GM19351 (cell line): ENCODE measurements around the gene MTA1.

Source experiments
- ATAC-seq: cut with Tn5 transposase; IDR thresholded peaks from one replicate; pipeline ENCODE4 v1.9.1; 2021; ENCODE audit warnings: mild to moderate bottlenecking, moderate library complexity; ENCODE audit not compliant: unreplicated experiment

MTA1 gene

DNA sequence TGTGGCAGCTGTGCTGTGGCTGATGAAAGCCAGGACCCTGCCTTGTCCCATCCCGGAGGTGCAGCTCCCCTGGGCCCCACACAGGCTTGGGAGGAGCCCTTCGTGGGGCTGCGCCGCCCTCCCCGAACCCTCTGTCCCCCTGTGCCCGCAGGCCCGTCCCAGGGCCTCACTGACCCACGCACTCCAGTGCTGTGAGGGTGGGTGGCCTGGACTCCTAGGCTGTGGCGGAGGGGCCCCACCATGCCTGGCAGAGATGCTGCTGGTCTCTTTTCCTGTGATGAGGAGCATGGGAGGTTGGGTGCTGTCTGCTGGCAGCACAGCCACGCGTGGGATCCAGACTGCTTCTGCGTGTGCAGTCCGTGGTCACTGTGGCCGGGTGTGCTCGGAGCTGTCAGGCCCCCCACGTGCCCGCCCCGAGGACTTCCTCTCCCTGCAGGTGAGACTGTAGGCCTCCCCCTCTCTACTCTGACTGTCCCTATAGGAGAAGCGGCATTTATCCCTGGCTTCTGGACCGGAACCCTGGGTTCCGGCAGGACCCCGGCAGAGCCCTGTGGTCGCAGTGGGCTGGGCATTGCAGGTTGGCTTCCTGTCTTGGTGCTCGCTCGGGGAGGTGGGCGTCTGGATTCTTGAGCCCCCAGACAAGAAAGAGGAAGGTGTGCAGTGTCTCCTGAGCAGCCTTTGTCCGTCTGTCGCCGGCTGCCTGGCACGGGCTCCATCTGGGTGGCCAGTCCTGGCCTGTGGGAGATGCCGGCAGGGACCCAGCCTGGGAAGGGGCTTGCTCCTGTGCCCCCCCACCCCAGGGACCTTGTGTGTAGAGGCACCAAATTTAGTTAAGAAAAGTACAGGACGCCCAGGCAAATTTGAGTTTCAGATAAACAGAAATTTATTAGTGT lies 2.3 kb downstream of the MTA1 start:
- no peak for ATAC-seq

DNA sequence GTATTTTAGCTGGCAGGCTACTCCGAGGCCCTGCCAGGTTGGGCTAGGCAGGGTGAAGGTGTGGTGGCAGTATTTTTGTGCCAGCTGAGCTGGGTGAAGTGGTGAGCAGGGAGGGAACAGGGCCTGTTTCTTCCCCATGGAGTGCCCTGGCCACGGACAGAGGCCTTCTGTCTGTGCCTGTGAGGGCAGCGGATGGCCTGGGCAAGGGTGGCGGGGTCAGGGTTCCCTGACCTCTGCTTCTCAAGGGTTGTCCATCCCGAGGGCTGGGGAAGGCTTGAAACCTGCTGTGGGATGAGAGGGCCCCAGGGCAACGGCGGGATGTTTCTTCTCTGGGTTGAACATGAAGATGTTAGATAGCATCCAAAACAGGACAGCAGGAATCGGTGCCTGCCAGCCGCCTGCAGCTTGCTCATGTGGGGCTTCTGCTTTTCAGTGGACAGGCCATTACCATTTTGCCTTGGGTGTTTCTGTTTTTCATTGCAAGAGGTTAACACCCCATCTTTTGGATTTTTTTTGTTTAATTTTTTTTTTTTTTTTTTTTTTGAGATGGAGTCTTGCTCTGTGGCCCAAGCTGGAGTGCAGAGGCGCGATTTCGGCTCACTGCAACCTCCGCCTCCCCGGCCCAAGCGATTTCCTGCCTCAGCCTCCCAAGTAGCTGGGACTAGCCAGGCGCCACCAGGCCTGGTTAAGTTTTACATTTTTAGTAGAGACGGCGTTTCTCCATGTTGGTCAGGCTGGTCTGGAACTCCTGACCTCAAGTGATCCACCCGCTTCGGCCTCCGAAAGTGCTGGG lies 3.3 kb downstream of the MTA1 start:
- no peak for ATAC-seq

- ATAC-seq: no peak
These were observed 4.0 kb downstream of the MTA1 start for GRCh38 chr14:105423488-105424195.

- ATAC-seq: no peak
These were observed 5.2 kb downstream of the MTA1 start for GRCh38 chr14:105424861-105425260.

- no peak for ATAC-seq
These were observed 6.2 kb downstream of the MTA1 start for GRCh38 chr14:105425823-105426247.

GRCh38 chr14:105426416-105427130 lies 6.9 kb downstream of the MTA1 start:
- no peak for ATAC-seq

GRCh38 chr14:105427412-105427811 lies 7.8 kb downstream of the MTA1 start:
- no peak for ATAC-seq

- no peak for ATAC-seq
These were observed 8.4 kb downstream of the MTA1 start for GRCh38 chr14:105427936-105428485.

DNA sequence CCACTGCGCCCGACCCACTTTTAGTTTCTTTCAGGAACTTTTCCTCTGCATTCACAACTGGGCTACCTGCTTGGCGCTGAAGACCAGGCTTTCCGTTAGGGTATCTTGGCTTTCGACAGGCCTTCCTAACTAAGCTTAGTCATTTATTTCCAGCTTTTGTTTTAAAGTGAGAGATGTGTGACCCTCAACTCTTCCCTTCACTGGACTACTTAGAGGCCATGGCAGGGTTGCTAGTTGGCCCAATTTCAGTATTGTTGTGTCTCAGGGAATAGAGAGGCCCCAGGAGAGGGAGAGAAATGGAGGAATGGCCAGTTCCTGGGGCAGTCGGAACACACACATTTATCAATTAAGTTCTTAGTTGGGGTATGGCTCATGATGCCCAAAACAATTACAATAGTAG lies 10.4 kb downstream of the MTA1 start:
- no peak for ATAC-seq

- ATAC-seq: no peak
These were observed 10.9 kb downstream of the MTA1 start for GRCh38 chr14:105430565-105430964.

DNA sequence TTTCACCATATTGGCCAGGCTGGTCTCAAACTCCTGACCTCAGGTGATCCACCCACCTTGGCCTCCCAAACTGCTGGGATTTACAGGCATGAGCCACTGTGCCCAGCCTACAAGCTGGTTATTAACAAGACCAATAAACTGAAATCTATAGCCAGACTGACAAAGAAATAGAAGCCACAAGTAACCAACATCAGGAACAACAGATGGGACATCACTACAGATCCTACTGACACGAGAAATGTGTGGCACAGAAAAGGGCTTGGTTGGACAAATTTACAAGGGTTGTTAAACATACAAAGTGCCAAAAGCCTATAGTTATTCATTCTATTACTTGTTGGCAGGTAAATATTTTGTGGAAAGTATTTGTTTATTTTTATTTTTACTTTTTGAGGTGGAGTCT lies 11.6 kb downstream of the MTA1 start:
- no peak for ATAC-seq

DNA sequence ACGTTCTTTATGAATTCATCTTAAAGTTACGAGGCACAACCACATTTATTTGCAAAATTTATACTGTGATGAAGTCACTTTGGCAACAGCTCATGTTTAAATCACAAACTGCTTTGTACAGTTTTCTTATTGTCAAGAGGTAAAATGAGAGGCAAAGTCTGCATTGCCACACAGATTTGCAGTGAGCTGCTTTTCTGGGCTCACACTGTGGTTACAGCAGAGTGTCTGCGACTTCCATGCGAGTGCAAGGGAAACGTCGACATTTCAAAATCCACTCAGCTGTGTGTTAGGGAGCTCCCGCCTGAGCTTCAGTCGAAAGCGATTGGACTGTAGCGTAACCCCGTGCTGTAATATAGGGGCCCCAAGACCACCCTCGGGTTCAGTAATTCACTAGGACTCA lies 13.0 kb downstream of the MTA1 start:
- ATAC-seq: no peak

DNA sequence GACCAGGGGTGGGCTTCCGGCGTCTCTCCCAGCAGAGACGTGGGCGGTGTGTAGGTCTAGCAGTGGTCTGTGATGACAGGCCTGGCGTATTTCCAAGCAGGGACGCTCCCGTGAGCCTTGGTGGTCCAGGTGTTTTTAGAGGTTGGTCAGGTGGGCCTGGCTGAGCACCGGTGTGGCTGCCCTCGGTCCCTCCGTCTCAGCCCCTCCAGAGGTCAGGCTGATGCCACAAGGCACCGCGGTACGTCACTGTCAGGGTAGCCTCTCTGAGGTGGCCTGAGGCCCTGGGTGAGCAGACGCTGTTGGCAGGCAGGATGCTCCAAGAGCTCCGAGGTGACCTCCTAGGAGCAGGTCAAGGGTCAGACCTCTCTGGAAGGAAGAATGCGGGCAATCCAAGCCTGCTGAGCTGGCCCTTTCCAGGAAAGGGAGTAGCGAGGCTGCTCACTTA lies 13.6 kb downstream of the MTA1 start:
- ATAC-seq: no peak

DNA sequence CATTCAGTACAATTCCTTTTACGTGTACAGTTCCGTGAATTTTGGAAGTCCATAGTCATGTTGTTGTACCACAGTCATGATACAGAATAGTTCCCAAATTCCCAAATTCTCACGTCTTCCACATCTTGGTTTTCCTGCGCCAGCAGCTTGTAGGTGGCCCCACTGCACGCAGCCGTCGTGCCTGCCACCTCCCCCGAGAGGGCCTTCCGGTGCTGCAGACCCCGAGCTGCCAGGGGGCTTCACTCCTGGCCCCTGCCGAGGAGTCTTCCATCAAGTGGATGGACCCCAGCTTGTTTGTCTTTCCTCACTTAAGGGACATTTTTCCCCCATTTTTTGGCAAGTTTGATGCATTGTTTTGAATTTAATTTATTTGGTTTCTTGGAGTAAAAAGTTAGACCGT lies 16.8 kb downstream of the MTA1 start:
- no peak for ATAC-seq

DNA sequence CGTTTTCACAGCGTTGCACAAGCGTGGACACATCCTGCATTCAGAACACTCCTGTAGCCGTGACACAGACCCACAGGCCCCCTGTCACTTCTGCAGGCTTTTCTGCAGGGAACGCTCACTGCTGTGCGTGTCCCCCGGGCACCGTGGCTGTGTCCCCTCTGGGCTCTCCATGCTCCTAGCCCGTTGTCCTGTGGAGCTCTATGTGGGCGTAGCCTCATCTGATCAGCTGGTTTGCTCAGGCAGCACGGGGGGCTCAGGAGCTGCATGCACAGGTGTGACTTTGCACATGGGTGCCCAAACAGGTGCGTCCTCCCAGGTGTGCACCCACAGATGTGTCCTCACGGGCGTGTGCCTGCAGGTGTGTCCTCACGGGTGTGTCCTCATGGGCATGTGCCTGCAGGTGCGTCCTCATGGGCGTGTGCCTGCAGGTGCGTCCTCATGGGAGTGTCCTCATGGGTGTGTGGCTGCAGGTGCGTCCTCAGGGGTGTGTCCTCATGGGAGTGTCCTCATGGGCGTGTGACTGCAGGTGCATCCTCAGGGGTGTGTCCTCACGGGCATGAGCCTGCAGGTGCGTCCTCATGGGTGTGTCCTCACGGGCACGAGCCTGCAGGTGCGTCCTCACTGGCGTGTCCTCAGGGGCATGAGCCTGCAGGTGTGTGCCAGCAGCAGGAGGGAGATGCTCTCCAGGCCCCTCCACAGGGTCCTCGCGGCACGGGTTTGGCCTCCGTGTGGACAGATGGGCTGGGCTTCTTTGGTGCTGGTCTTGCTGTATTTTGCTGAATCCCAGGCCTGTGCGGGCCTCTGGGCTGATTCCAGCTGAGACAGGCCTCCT lies 17.5 kb downstream of the MTA1 start:
- ATAC-seq: no peak

DNA sequence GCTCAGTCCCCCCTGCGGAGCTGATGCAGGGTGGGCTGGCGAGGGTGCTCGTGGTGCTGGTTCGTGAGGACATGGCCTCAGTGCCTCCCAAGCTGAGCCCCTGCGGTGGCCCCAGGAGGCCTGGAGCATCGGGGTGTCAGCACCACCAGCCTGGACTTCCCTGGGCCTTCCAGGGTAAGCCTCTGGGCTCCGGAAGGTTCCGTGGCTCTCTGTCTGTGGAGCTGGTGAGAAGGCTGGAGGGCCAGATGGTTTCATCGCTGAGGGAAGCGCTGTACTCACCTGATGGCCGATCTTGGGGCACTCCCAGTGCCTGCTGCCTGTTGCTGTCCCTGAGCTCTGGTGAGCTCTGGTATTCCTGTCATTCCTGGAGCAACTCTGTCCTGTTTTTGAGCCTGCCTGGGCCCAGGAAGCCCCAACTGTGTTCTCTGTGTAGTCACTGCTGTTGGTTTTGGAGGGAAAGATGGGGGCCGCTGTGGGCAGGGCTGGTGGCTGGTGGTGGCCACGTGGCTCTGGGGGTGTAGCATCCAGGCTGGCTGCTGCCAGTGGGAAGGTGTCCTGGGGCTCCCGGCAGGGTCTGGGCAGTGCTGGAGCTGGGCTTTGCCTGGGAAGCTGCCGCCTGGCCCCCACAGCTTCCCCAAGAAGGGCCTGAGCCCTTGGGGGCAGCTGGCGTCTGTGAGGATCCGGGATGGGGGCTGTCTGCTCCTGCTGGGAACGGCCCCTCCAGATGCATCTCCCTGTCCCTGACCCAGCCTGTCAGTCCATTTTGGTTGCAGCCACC lies 18.3 kb downstream of the MTA1 start:
- no peak for ATAC-seq

DNA sequence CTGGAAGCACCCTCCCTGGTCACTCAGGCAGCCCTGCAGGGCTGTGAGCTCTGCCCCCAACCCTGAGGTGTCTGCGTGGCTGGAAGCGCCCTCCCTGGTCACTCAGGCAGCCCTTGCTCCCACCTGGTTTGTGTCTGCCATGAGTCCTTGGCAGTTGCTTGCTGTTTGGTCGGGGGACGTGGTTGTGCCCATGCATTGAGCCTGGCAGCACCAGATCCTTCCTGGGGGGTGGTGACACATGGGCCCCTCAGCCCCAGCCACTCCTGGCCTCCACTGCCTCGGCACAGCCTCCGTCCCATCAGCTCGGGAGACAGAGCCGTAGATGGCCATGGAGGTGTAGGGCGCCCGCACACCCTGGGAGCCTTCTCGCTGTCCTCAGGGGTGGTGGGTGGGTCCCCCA lies 19.6 kb downstream of the MTA1 start:
- ATAC-seq: no peak

DNA sequence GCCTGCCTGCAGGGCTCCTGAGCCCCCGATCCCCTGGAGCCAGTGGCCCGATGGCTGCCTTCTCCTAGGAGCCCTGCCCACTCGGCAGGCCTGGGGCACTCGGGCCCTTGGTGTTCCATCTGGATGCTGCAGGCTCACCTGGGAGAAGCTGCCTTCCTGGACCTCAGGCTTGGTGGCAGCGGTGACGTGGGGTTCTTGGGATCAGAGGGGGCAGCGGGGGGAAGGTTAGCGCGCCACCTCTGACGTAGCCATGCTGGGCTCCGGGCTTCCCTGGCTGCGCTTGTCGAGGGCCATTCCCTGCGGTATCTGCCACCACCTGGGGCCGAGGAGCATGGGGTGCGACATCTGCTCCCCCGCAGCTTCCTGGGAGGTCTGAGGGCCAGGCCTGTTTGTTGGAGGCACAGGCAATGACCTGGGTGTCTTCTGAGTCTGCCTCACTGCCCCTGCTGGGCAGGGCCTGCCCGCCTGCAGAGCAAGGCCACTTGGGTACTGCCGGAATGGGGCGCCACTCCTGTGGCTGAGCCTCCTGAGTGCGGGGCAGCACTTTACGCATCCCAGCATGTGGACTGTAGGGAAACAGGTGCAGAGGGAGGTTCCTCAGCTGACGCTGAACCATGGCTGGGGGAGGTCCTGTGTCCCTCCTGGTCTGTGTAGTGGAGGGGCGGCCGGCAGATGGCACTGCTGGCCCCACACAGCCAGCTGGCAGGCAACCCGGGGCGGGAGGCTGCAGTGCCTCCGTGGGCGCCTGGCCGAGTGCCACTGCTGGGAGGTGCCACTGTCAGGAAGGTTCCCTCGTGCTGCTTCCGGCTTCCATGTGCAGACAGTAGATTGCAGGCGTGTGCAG lies 20.3 kb downstream of the MTA1 start:
- ATAC-seq: no peak
